Sigmoid colon (tissue), 7 donors: ENCODE measurements around the gene CDH3. TPM values are rescaled to one million over a fixed set of nuclear protein-coding genes. Genes with fewer than 3 reads are reported as not detected.

Experiments
- DNase-seq: peaks from one replicate; pipeline ENCODE4 v3.0.0-alpha.2; 2019
- H3K27ac ChIP-seq, 4 donors: fragments of 200-600 bp; sonication (generic); one replicate each; pipeline ENCODE4 v1.5.1; 2016 to 2019; ENCODE audit warnings: mild to moderate bottlenecking in 1 of 4
- H3K27me3 ChIP-seq, 3 donors: fragments of 200-600 bp; sonication (generic); one replicate each; pipeline ENCODE4 v1.5.1; 2019; ENCODE audit warnings: mild to moderate bottlenecking in 1 of 3
- H3K36me3 ChIP-seq, 4 donors: fragments of 200-600 bp; sonication (generic); one replicate each; pipeline ENCODE4 v1.5.1; 2016 to 2019
- H3K4me1 ChIP-seq, 4 donors: fragments of 200-600 bp; sonication (generic); one replicate each; pipeline ENCODE4 v1.5.1; 2017 to 2019
- H3K4me3 ChIP-seq, 4 donors: fragments of 200-600 bp; sonication (generic); one replicate each; pipeline ENCODE4 v1.5.1; 2017 to 2019; ENCODE audit warnings: mild to moderate bottlenecking in 2 of 4, moderate library complexity in 1 of 4
- H3K9me3 ChIP-seq, 4 donors: fragments of 200-600 bp in 3 of 4; sonication (generic) in 3 of 4; one replicate each; pipeline versions ENCODE4 v1.5.1 to v1.6.1; 2013 to 2019
- EP300 ChIP-seq, 4 donors: sonication (generic); formaldehyde crosslinking; IDR thresholded peaks; one replicate each; pipeline ENCODE4 v1.6.1; 2017; ENCODE audit warnings: antibody characterized with exemption in 4 of 4
- POLR2A ChIP-seq, 2 donors: fragments of 450-650 bp; IDR thresholded peaks; one replicate each; pipeline ENCODE4 v1.6.1; 2016; ENCODE audit warnings: antibody characterized with exemption in 2 of 2, mild to moderate bottlenecking in 2 of 2, moderate library complexity in 2 of 2
- POLR2AphosphoS5 ChIP-seq, 4 donors: sonication (generic); formaldehyde crosslinking; IDR thresholded peaks; one replicate each; pipeline ENCODE4 v1.6.1; 2017; ENCODE audit warnings: antibody characterized with exemption in 4 of 4
- WGBS, 2 donors: extraction: QIAGEN DNeasy Blood & Tissue Kit; methylation state at CpG; one replicate each; pipeline ENCODE4 v1.1.7; 2013; 5-methylcytosine and 5-hydroxymethylcytosine counted together
- intact Hi-C: fragments of 100-400 bp; cut with DNase I; formaldehyde crosslinking; loops from one replicate; pipeline ENCODE4 v1.15.1; 2023
- polyA plus RNA-seq, 3 donors: library from polyadenylated mRNA; stranded (reverse); fragments of 200-250 nt; gene quantifications; one replicate each; pipeline ENCODE4 v1.2.3, GENCODE V29; 2013
- total RNA-seq, 4 donors: library from RNA; depleted of rRNA; stranded (reverse); fragments of >200 nt; gene quantifications; one replicate each; pipeline ENCODE4 v1.1.0, GENCODE V29; 2016
- TF ChIP-seq, protein P1 (sequence below), 4 experiments: fragments of 450-650 bp in 3 of 4; fragments of 200-600 bp in 1 of 4; IDR thresholded peaks; one replicate each; pipeline ENCODE4 v1.5.1; 2016 to 2019; ENCODE audit warnings: antibody characterized with exemption in 4 of 4, mild to moderate bottlenecking in 3 of 4, moderate library complexity in 2 of 4
- donor health status: healthy with polysubstance abuse.
- donor health status: Bipolar disorder and iron deficiency.
- donor health status: healthy.

Gene CDH3
- total and polyA plus RNA-seq, 7 donors = under 0.01 to 4.9 (median 1.5) TPM; not detected in 3

DNA sequence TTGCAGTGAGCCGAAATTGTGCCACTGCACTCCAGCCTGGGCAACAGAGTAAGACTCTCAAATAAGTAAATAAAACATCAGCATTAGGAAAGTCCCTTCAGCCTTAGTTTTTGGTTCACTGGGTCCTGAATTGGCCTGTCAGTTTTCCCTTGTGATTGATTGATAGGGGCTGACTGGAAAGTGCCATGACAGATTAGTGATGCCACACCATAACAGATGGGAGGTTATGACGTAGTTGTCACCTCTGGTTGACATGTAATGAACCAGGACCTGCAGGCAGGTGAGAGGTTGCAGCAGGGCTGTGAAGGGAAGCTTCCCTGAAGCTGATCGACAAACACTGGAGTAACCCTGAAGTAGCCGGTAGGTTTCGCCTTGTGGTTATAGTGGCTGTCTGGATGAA, 41.8 kb downstream of the CDH3 start:
- Histone ChIP-seq H3K27me3 (no peaks in the 10 kb centered on the region), H3K9me3 (no peaks in the 10 kb centered on the region), H3K36me3 (no peaks in the 10 kb centered on the region), H3K27ac (no peak overlapping the region), H3K4me3 (no peak overlapping the region), H3K4me1 (no peaks in the 10 kb centered on the region)
- 90 to 93% methylated on average over 5 of the region's 5 CpGs for WGBS, 2 donors
- TF ChIP-seq POLR2AphosphoS5 (IDR thresholded peaks at IDR 0.05) (no peak), EP300 (IDR thresholded peaks at IDR 0.05) (no peak), POLR2A (IDR thresholded peaks at IDR 0.05) (no peak)
- TF ChIP-seq, protein P1, sequence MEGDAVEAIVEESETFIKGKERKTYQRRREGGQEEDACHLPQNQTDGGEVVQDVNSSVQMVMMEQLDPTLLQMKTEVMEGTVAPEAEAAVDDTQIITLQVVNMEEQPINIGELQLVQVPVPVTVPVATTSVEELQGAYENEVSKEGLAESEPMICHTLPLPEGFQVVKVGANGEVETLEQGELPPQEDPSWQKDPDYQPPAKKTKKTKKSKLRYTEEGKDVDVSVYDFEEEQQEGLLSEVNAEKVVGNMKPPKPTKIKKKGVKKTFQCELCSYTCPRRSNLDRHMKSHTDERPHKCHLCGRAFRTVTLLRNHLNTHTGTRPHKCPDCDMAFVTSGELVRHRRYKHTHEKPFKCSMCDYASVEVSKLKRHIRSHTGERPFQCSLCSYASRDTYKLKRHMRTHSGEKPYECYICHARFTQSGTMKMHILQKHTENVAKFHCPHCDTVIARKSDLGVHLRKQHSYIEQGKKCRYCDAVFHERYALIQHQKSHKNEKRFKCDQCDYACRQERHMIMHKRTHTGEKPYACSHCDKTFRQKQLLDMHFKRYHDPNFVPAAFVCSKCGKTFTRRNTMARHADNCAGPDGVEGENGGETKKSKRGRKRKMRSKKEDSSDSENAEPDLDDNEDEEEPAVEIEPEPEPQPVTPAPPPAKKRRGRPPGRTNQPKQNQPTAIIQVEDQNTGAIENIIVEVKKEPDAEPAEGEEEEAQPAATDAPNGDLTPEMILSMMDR (IDR thresholded peaks at IDR 0.05) = no peak
- intact Hi-C loops = no loop called here
- no peak for DNase-seq

DNA sequence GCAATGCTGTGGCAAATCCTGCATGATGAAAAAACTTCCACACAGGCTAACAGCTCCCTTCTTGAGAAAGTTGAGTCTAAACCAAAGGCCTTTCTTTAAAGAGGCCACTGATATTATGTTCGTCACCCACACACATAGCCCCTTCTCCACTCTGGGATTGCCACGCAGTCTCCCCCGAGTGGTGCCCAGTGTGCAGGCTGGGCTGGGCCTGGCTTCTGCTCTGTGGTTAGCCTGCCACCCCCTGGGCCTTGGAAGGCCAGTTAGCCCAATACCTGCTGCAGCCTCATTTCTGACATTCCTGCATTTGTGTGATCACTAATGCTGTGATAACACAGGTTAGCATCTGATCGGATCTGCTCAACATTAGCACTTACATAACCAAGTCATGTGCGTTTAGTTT, 44.8 kb downstream of the CDH3 start:
- 92 to 94% methylated on average over 5 of the region's 5 CpGs for WGBS, 2 donors

DNA sequence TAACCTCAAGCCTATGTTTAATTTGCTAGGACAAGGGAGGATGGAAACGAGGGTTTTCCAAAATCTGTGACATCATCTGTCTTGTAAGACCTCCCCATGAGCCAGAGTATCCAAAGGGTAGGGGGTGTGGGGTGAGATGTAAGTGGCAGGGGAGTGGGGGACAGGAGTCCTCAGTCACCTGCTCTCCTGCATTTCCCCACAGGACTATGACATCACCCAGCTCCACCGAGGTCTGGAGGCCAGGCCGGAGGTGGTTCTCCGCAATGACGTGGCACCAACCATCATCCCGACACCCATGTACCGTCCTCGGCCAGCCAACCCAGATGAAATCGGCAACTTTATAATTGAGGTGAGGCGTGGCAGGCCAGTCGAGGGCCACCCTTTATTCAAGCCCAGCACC, 50.5 kb downstream of the CDH3 start:
- H3K4me1 ChIP-seq = no peaks in the 10 kb centered on the region
- DNase-seq = no peak
- WGBS, 2 donors = 88 to 90% methylated on average over 11 of the region's 11 CpGs
- intact Hi-C loops = no loop called here
- H3K36me3 ChIP-seq = no peaks in the 10 kb centered on the region
- no peak overlapping the region for H3K4me3 ChIP-seq
- H3K9me3 ChIP-seq = no peaks in the 10 kb centered on the region
- H3K27ac ChIP-seq = no peak overlapping the region
- TF ChIP-seq EP300 (IDR thresholded peaks at IDR 0.05) (no peak), POLR2AphosphoS5 (IDR thresholded peaks at IDR 0.05) (no peak), POLR2A (IDR thresholded peaks at IDR 0.05) (no peak)
- TF ChIP-seq, protein P1 (IDR thresholded peaks at IDR 0.05) = no peak
- no peaks in the 10 kb centered on the region for H3K27me3 ChIP-seq

More for the DNA sequence above, 44.8 kb downstream of the CDH3 start:
- Histone ChIP-seq H3K36me3 (no peaks in the 10 kb centered on the region), H3K4me3 (no peak overlapping the region), H3K27ac (no peak overlapping the region), H3K27me3 (no peaks in the 10 kb centered on the region), H3K9me3 (no peaks in the 10 kb centered on the region), H3K4me1 (no peaks in the 10 kb centered on the region)
- DNase-seq = no peak
- TF ChIP-seq POLR2A (IDR thresholded peaks at IDR 0.05) (no peak), EP300 (IDR thresholded peaks at IDR 0.05) (no peak), POLR2AphosphoS5 (IDR thresholded peaks at IDR 0.05) (no peak)
- TF ChIP-seq, protein P1 (IDR thresholded peaks at IDR 0.05) = no peak
- intact Hi-C loops = no loop called here

DNA sequence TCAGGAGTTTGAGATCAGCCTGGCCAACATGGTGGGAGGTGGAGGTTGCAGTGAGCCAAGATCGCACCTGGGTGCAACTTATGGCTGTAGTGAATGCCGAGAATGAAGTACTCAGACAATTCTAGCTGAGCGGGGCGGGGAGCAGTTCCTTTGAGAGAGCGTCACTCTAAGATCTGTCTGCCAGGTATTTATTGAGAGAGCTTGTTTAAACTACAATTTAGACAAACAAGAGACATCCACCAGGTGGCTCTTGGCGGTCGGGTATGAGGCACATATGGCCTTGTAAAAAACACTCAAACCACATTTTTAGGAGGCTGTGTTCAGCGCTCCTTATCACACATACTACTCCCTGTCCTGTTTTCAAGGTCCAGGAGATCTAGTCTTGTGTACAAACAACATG, 51.4 kb downstream of the CDH3 start:
- Histone ChIP-seq H3K36me3 (no peaks in the 10 kb centered on the region), H3K9me3 (no peaks in the 10 kb centered on the region), H3K4me3 (no peak overlapping the region), H3K4me1 (no peaks in the 10 kb centered on the region), H3K27me3 (no peaks in the 10 kb centered on the region), H3K27ac (no peak overlapping the region)
- no peak for DNase-seq
- 16 to 71% methylated on average over 8 of the region's 8 CpGs for WGBS, 2 donors
- intact Hi-C loops = no loop called here
- TF ChIP-seq POLR2AphosphoS5 (IDR thresholded peaks at IDR 0.05) (no peak), EP300 (IDR thresholded peaks at IDR 0.05) (no peak), POLR2A (IDR thresholded peaks at IDR 0.05) (no peak)
- TF ChIP-seq, protein P1 (IDR thresholded peaks at IDR 0.05) = no peak

DNA sequence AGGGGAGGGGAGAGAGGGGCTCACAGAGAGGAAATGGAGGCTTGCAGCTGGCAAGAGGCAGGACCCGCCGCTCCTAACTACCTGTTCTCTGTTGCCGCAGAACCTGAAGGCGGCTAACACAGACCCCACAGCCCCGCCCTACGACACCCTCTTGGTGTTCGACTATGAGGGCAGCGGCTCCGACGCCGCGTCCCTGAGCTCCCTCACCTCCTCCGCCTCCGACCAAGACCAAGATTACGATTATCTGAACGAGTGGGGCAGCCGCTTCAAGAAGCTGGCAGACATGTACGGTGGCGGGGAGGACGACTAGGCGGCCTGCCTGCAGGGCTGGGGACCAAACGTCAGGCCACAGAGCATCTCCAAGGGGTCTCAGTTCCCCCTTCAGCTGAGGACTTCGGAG, 53.0 kb downstream of the CDH3 start:
- Histone ChIP-seq H3K4me1 (no peaks in the 10 kb centered on the region), H3K36me3 (no peaks in the 10 kb centered on the region), H3K9me3 (no peaks in the 10 kb centered on the region), H3K27me3 (no peaks in the 10 kb centered on the region), H3K4me3 (no peak overlapping the region), H3K27ac (no peak overlapping the region)
- no peak for DNase-seq
- intact Hi-C loops = no loop called here
- WGBS, 2 donors = 93% methylated on average over 23 of the region's 23 CpGs
- TF ChIP-seq POLR2A (IDR thresholded peaks at IDR 0.05) (no peak), POLR2AphosphoS5 (IDR thresholded peaks at IDR 0.05) (no peak), EP300 (IDR thresholded peaks at IDR 0.05) (no peak)
- TF ChIP-seq, protein P1 (IDR thresholded peaks at IDR 0.05) = no peak
